ENCODE data around the gene C1QTNF6. TPM values are rescaled to one million over a fixed set of nuclear protein-coding genes. Genes with fewer than 3 reads are reported as not detected.

Gene C1QTNF6
- total and polyA plus RNA-seq, 2 donors (not counting 3 experiments of a cell fraction or from before 2014, with no cell fraction given), result 20.2 to 27.6 TPM

- TF ChIP-seq EZH2 (IDR thresholded peaks at IDR 0.05; ENCODE audit: borderline replicate concordance, low read depth, low read length, severe bottlenecking) (no peak), FOS (IDR thresholded peaks at IDR 0.05; ENCODE audit: borderline replicate concordance, insufficient read depth, low read length) (no peak), MAX (IDR thresholded peaks at IDR 0.05; ENCODE audit: insufficient read depth, insufficient read length) (no peak), POLR2A (IDR thresholded peaks at IDR 0.05; ENCODE audit: low read depth, low read length) (no peak), GATA2 (IDR thresholded peaks at IDR 0.05; ENCODE audit: insufficient read depth, insufficient read length, low read depth, low read length) (no peak), JUN (IDR thresholded peaks at IDR 0.05; ENCODE audit: borderline replicate concordance, insufficient read depth, insufficient read length, low read depth) (no peak), MYC (IDR thresholded peaks at IDR 0.05; ENCODE audit: low read depth, low read length) (no peak), CTCF (IDR thresholded peaks at IDR 0.05; ENCODE audit: extremely low read depth in 1 of 2, insufficient read depth in 1 of 2, low read depth in 1 of 2, low read length in 2 of 2) (no peak), POLR2AphosphoS5 (IDR thresholded peaks at IDR 0.05; ENCODE audit: insufficient read depth, low read depth, low read length) (no peak)
- no TSS peak for BruUV-seq (replicated peaks)
- Histone ChIP-seq H3K9ac (replicated peaks; ENCODE audit: extremely low read depth, insufficient read depth, low read length) (no peak overlapping the region), H3K4me2 (ENCODE audit: insufficient read depth, low read length) (no peak overlapping the region), H3K36me3 (ENCODE audit: control insufficient read depth in 2 of 2, extremely low read depth in 1 of 2, insufficient read depth in 2 of 2, low read length in 2 of 2) (no peaks in the 10 kb centered on the region), H2AFZ (ENCODE audit: low read depth, low read length) (no peak overlapping the region), H3K27me3 (ENCODE audit: control insufficient read depth in 2 of 2, insufficient read depth in 2 of 2, low read length in 2 of 2) (no peaks in the 10 kb centered on the region), H3K79me2 (ENCODE audit: control insufficient read depth, insufficient read depth, low read length) (no peaks in the 10 kb centered on the region), H3K4me3 (replicated peaks in 1 of 3; ENCODE audit: insufficient read depth in 1 of 3, low read depth in 1 of 3, low read length in 3 of 3) (no peak overlapping the region), H3K9me3 (replicated peaks; ENCODE audit: control insufficient read depth, insufficient read depth, low read length) (no peaks in the 10 kb centered on the region), H4K20me1 (replicated peaks; ENCODE audit: control insufficient read depth, extremely low read depth, insufficient read depth, low read length) (no peaks in the 10 kb centered on the region), H3K4me1 (ENCODE audit: control insufficient read depth, extremely low read depth, insufficient read depth, low read length) (peaks cover 30% of the 10 kb centered on the region), H3K27ac (ENCODE audit: insufficient read depth, low read depth, low read length) (no peak overlapping the region), H3K9me1 (replicated peaks; ENCODE audit: control insufficient read depth, extremely low read depth, insufficient read depth, low read length) (no peaks in the 10 kb centered on the region)
- ChIA-PET POLR2A (no interaction called here), CTCF (no interaction called here)
- dilution Hi-C loops (cut with MboI; ENCODE audit: extremely low pct_ligation_motif_present, low sequenced_read_pairs), result no loop called here
- DNase-seq (ENCODE audit: low read depth, low spot score) (no peak), FAIRE-seq (no peak)
- intact Hi-C loops (cut with micrococcal nuclease), result no loop called here
Observed at GRCh38 chr22:37179622-37180420, 8.2 kb downstream of the C1QTNF6 start.

All from endothelial cell of umbilical vein (primary cell).